Measurements from ENCODE around the gene ALOX5AP.

Gene ALOX5AP

GRCh38 chr13:30763786-30764413 lies 28.6 kb downstream of the ALOX5AP start:
- DNase-seq (ENCODE audit: low spot score in 2 of 2), result no peak
- H3K27me3 Mint-ChIP-seq, result no peaks in the 10 kb centered on the region
- peaks cover 12% of the 10 kb centered on the region for H3K36me3 Mint-ChIP-seq (ENCODE audit: insufficient read depth)
- H3K9me3 Mint-ChIP-seq, result no peaks in the 10 kb centered on the region
- no peak overlapping the region for H3K4me3 Mint-ChIP-seq
- no peak overlapping the region for H3K27ac Mint-ChIP-seq (ENCODE audit: low read depth)
- no peak for ATAC-seq (replicated peaks; ENCODE audit: extremely low read depth, poor library complexity, severe bottlenecking)
- H3K4me1 Mint-ChIP-seq, result peaks cover 21% of the 10 kb centered on the region

GRCh38 chr13:30766231-30766630 lies 30.9 kb downstream of the ALOX5AP start:
- ATAC-seq (replicated peaks; ENCODE audit: extremely low read depth, poor library complexity, severe bottlenecking) (no peak), DNase-seq (ENCODE audit: low spot score in 2 of 2) (no peak)
- H3K4me3 Mint-ChIP-seq, result no peak overlapping the region
- H3K27ac Mint-ChIP-seq (ENCODE audit: low read depth), result no peak overlapping the region
- peaks cover 12% of the 10 kb centered on the region for H3K36me3 Mint-ChIP-seq (ENCODE audit: insufficient read depth)
- peaks cover 16% of the 10 kb centered on the region for H3K4me1 Mint-ChIP-seq
- H3K9me3 Mint-ChIP-seq, result no peaks in the 10 kb centered on the region
- no peaks in the 10 kb centered on the region for H3K27me3 Mint-ChIP-seq

GRCh38 chr13:30770929-30771328 lies 35.6 kb downstream of the ALOX5AP start:
- H3K27ac Mint-ChIP-seq (ENCODE audit: low read depth), result no peak overlapping the region
- H3K36me3 Mint-ChIP-seq (ENCODE audit: insufficient read depth), result peaks cover 7% of the 10 kb centered on the region
- H3K4me1 Mint-ChIP-seq, result peaks cover 43% of the 10 kb centered on the region
- no peaks in the 10 kb centered on the region for H3K9me3 Mint-ChIP-seq
- no peak for DNase-seq (ENCODE audit: low spot score in 2 of 2)
- H3K27me3 Mint-ChIP-seq, result no peaks in the 10 kb centered on the region
- ATAC-seq (replicated peaks; ENCODE audit: extremely low read depth, poor library complexity, severe bottlenecking), result no peak
- H3K4me3 Mint-ChIP-seq, result no peak overlapping the region

- Mint-ChIP-seq H3K36me3 (ENCODE audit: insufficient read depth) (peaks cover 7% of the 10 kb centered on the region), H3K9me3 (no peaks in the 10 kb centered on the region), H3K4me1 (peaks cover 27% of the 10 kb centered on the region), H3K27me3 (no peaks in the 10 kb centered on the region), H3K4me3 (peak overlapping the region; percentile 51), H3K27ac (ENCODE audit: low read depth) (peak overlapping the region; percentile 79)
- DNase-seq (ENCODE audit: low spot score in 2 of 2) (no peak), ATAC-seq (replicated peaks; ENCODE audit: extremely low read depth, poor library complexity, severe bottlenecking) (no peak)
Measured at GRCh38 chr13:30773561-30773960, 38.2 kb downstream of the ALOX5AP start.

GRCh38 chr13:30774214-30774730 lies 38.9 kb downstream of the ALOX5AP start:
- Mint-ChIP-seq H3K4me3 (peak overlapping the region; percentile 51), H3K36me3 (ENCODE audit: insufficient read depth) (peaks cover 7% of the 10 kb centered on the region)
- DNase-seq (ENCODE audit: low spot score in 2 of 2), result peak in 1 of 2 donors; percentile 23

GRCh38 chr13:30776661-30777060 lies 41.3 kb downstream of the ALOX5AP start:
- ATAC-seq (replicated peaks; ENCODE audit: extremely low read depth, poor library complexity, severe bottlenecking) (no peak), DNase-seq (ENCODE audit: low spot score in 2 of 2) (no peak)
- Mint-ChIP-seq H3K27ac (ENCODE audit: low read depth) (no peak overlapping the region), H3K9me3 (no peaks in the 10 kb centered on the region), H3K4me3 (no peak overlapping the region), H3K4me1 (peaks cover 27% of the 10 kb centered on the region), H3K36me3 (ENCODE audit: insufficient read depth) (peaks cover 5% of the 10 kb centered on the region), H3K27me3 (no peaks in the 10 kb centered on the region)

More at GRCh38 chr13:30774214-30774730, 38.9 kb downstream of the ALOX5AP start:
- Mint-ChIP-seq H3K4me1 (peaks cover 27% of the 10 kb centered on the region), H3K27me3 (no peaks in the 10 kb centered on the region), H3K27ac (ENCODE audit: low read depth) (peak overlapping the region; percentile 79), H3K9me3 (no peaks in the 10 kb centered on the region)
- ATAC-seq (replicated peaks; ENCODE audit: extremely low read depth, poor library complexity, severe bottlenecking), result peak; percentile 93

GRCh38 chr13:30779016-30779415 lies 43.7 kb downstream of the ALOX5AP start:
- DNase-seq (ENCODE audit: low spot score in 2 of 2) (no peak), ATAC-seq (replicated peaks; ENCODE audit: extremely low read depth, poor library complexity, severe bottlenecking) (no peak)
- no peak overlapping the region for H3K4me3 Mint-ChIP-seq
- no peak overlapping the region for H3K27ac Mint-ChIP-seq (ENCODE audit: low read depth)
- no peaks in the 10 kb centered on the region for H3K27me3 Mint-ChIP-seq
- no peaks in the 10 kb centered on the region for H3K9me3 Mint-ChIP-seq
- peaks cover 2% of the 10 kb centered on the region for H3K36me3 Mint-ChIP-seq (ENCODE audit: insufficient read depth)
- peaks cover 6% of the 10 kb centered on the region for H3K4me1 Mint-ChIP-seq

GRCh38 chr13:30779608-30780007 lies 44.3 kb downstream of the ALOX5AP start:
- Mint-ChIP-seq H3K36me3 (ENCODE audit: insufficient read depth) (peaks cover 2% of the 10 kb centered on the region), H3K27ac (ENCODE audit: low read depth) (no peak overlapping the region), H3K27me3 (no peaks in the 10 kb centered on the region), H3K9me3 (no peaks in the 10 kb centered on the region), H3K4me1 (peaks cover under 1% of the 10 kb centered on the region), H3K4me3 (no peak overlapping the region)
- no peak for DNase-seq (ENCODE audit: low spot score in 2 of 2)
- ATAC-seq (replicated peaks; ENCODE audit: extremely low read depth, poor library complexity, severe bottlenecking), result no peak

- Mint-ChIP-seq H3K27ac (ENCODE audit: low read depth) (no peak overlapping the region), H3K4me1 (no peaks in the 10 kb centered on the region), H3K27me3 (no peaks in the 10 kb centered on the region), H3K36me3 (ENCODE audit: insufficient read depth) (peaks cover 2% of the 10 kb centered on the region), H3K9me3 (no peaks in the 10 kb centered on the region), H3K4me3 (no peak overlapping the region)
- ATAC-seq (replicated peaks; ENCODE audit: extremely low read depth, poor library complexity, severe bottlenecking), result no peak
- DNase-seq (ENCODE audit: low spot score in 2 of 2), result no peak
Measured at GRCh38 chr13:30780338-30780981, 45.1 kb downstream of the ALOX5AP start.

- DNase-seq (ENCODE audit: low spot score in 2 of 2), result no peak
- Mint-ChIP-seq H3K4me3 (no peak overlapping the region), H3K4me1 (peaks cover 5% of the 10 kb centered on the region), H3K9me3 (no peaks in the 10 kb centered on the region), H3K27me3 (no peaks in the 10 kb centered on the region), H3K27ac (ENCODE audit: low read depth) (no peak overlapping the region), H3K36me3 (ENCODE audit: insufficient read depth) (peaks cover 2% of the 10 kb centered on the region)
- no peak for ATAC-seq (replicated peaks; ENCODE audit: extremely low read depth, poor library complexity, severe bottlenecking)
Measured at GRCh38 chr13:30785191-30785850, 50.0 kb downstream of the ALOX5AP start.

- no peaks in the 10 kb centered on the region for H3K27me3 Mint-ChIP-seq
- H3K9me3 Mint-ChIP-seq, result no peaks in the 10 kb centered on the region
- no peak overlapping the region for H3K27ac Mint-ChIP-seq (ENCODE audit: low read depth)
- H3K36me3 Mint-ChIP-seq (ENCODE audit: insufficient read depth), result peaks cover 2% of the 10 kb centered on the region
- DNase-seq (ENCODE audit: low spot score in 2 of 2) (no peak), ATAC-seq (replicated peaks; ENCODE audit: extremely low read depth, poor library complexity, severe bottlenecking) (no peak)
- no peak overlapping the region for H3K4me3 Mint-ChIP-seq
- peaks cover 5% of the 10 kb centered on the region for H3K4me1 Mint-ChIP-seq
Measured at GRCh38 chr13:30786648-30787047, 51.3 kb downstream of the ALOX5AP start.

GRCh38 chr13:30787738-30788525 lies 52.6 kb downstream of the ALOX5AP start:
- H3K36me3 Mint-ChIP-seq (ENCODE audit: insufficient read depth), result no peaks in the 10 kb centered on the region

More at GRCh38 chr13:30787738-30788525, 52.6 kb downstream of the ALOX5AP start:
- Mint-ChIP-seq H3K4me1 (peaks cover 5% of the 10 kb centered on the region), H3K27ac (ENCODE audit: low read depth) (no peak overlapping the region), H3K4me3 (no peak overlapping the region), H3K9me3 (no peaks in the 10 kb centered on the region), H3K27me3 (no peaks in the 10 kb centered on the region)
- no peak for DNase-seq (ENCODE audit: low spot score in 2 of 2)
- no peak for ATAC-seq (replicated peaks; ENCODE audit: extremely low read depth, poor library complexity, severe bottlenecking)

Data from central memory CD8-positive, alpha-beta T cell (primary cell).